NOMO-1 (cell line): ENCODE data around the gene NUFIP1.
"Not testable (repeated sequence)": the region's sequence is repeated elsewhere in the genome, so short reads cannot be mapped to it uniquely, and the experiment has no call there.

Experiments used
- DNase-seq, 2 experiments: peaks; one replicate each; lab custom pipeline; 2025; ENCODE audit not compliant: unreplicated experiment in 2 of 2; lab: John Stamatoyannopoulos, UW

Gene NUFIP1

GRCh38 chr13:44971656-44972595, 17.3 kb downstream of the NUFIP1 start:
- DNase-seq, result no peak

- DNase-seq, result peak in 1 of 2 experiments; percentile 32
Observed at GRCh38 chr13:44969551-44970484, 19.5 kb downstream of the NUFIP1 start.

GRCh38 chr13:44968434-44968815, 20.8 kb downstream of the NUFIP1 start:
- DNase-seq, result no peak

GRCh38 chr13:44967704-44968433, 21.4 kb downstream of the NUFIP1 start:
- DNase-seq, result no peak

GRCh38 chr13:44961997-44962396, 27.3 kb downstream of the NUFIP1 start:
- DNase-seq, result no peak

GRCh38 chr13:44955406-44955805, 33.9 kb downstream of the NUFIP1 start:
- no peak for DNase-seq

- DNase-seq, result no peak
Observed at GRCh38 chr13:44954224-44954623, 35.0 kb downstream of the NUFIP1 start.

- no peak for DNase-seq
Observed at GRCh38 chr13:44952671-44953070, 36.6 kb downstream of the NUFIP1 start.

GRCh38 chr13:44951184-44951583, 38.1 kb downstream of the NUFIP1 start:
- no peak for DNase-seq

GRCh38 chr13:44943411-44943810, 45.9 kb downstream of the NUFIP1 start:
- not testable (repeated sequence) for DNase-seq

- peak in 1 of 2 experiments; percentile 17 for DNase-seq
Observed at GRCh38 chr13:44938854-44939253, 50.4 kb downstream of the NUFIP1 start.

- DNase-seq, result no peak
Observed at GRCh38 chr13:44936246-44936645, 53.0 kb downstream of the NUFIP1 start.

- peak; percentile 12 to 84 for DNase-seq
Observed at GRCh38 chr13:44934724-44935123, 54.5 kb downstream of the NUFIP1 start.

GRCh38 chr13:44932850-44933251, 56.4 kb downstream of the NUFIP1 start:
- no peak for DNase-seq

- DNase-seq, result no peak
Observed at GRCh38 chr13:44932171-44932849, 57.0 kb downstream of the NUFIP1 start.

- DNase-seq, result peak; percentile 12 to 43
Observed at GRCh38 chr13:44930963-44931623, 58.2 kb downstream of the NUFIP1 start.

GRCh38 chr13:44930280-44930679, 59.0 kb downstream of the NUFIP1 start:
- DNase-seq, result no peak

- DNase-seq, result no peak
Observed at GRCh38 chr13:44929692-44930091, 59.6 kb downstream of the NUFIP1 start.

GRCh38 chr13:44927968-44928367, 61.3 kb downstream of the NUFIP1 start:
- DNase-seq, result no peak
